AG09309 (cell line): ENCODE results near the gene RRP1.

Experiments used
- DNase-seq: peaks from one replicate; pipeline ENCODE4 v3.0.0-alpha.2; 2010; ENCODE audit warnings: low read depth
- H3K4me3 ChIP-seq: 2 replicates; pipeline ENCODE4 v1.5.1; 2011; ENCODE audit warnings: mild to moderate bottlenecking, low read depth, low read length, moderate library complexity; ENCODE audit not compliant: control insufficient read depth
- TF ChIP-seq, protein P1 (sequence below): IDR thresholded peaks from 2 replicates; pipeline ENCODE4 v1.5.1; 2011; ENCODE audit warnings: mild to moderate bottlenecking, low read depth, low read length, inconsistent platforms; ENCODE audit not compliant: insufficient read depth, control insufficient read depth; ENCODE audit errors: missing control alignments

Gene RRP1

DNA sequence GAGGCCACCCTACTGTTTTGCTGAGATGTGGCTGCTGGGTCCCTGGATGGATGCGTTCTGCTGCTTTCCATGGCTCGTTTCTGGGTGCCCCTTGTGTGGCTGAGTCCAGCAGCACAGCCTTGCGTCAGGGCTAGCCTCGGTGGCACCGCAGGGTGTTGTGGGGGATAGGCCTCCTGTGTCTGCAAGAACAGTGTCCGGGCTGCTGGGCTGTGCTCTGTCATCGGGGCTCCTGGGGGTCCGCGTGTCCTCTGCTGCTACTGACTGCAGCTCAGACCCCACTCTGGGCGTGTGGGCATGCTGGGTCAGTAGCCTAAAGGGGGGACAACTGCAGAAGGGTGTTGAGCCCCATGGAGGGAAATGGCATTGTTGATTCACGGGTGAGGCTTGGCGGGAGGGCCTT, 4.9 kb downstream of the RRP1 start:
- no peak for DNase-seq

GRCh38 chr21:43794857-43795256, 5.5 kb downstream of the RRP1 start:
- H3K4me3 ChIP-seq, result no peak overlapping the region
- DNase-seq, result no peak
- TF ChIP-seq, protein P1, sequence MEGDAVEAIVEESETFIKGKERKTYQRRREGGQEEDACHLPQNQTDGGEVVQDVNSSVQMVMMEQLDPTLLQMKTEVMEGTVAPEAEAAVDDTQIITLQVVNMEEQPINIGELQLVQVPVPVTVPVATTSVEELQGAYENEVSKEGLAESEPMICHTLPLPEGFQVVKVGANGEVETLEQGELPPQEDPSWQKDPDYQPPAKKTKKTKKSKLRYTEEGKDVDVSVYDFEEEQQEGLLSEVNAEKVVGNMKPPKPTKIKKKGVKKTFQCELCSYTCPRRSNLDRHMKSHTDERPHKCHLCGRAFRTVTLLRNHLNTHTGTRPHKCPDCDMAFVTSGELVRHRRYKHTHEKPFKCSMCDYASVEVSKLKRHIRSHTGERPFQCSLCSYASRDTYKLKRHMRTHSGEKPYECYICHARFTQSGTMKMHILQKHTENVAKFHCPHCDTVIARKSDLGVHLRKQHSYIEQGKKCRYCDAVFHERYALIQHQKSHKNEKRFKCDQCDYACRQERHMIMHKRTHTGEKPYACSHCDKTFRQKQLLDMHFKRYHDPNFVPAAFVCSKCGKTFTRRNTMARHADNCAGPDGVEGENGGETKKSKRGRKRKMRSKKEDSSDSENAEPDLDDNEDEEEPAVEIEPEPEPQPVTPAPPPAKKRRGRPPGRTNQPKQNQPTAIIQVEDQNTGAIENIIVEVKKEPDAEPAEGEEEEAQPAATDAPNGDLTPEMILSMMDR, result no peak

More for the DNA sequence above, 4.9 kb downstream of the RRP1 start:
- H3K4me3 ChIP-seq, result no peak overlapping the region
- TF ChIP-seq, protein P1, result no peak

GRCh38 chr21:43797415-43797814, 8.0 kb downstream of the RRP1 start:
- no peak for DNase-seq
- TF ChIP-seq, protein P1, result no peak

GRCh38 chr21:43797925-43798715, 8.7 kb downstream of the RRP1 start:
- no peak for DNase-seq
- TF ChIP-seq, protein P1, result no peak
- no peak overlapping the region for H3K4me3 ChIP-seq

More at GRCh38 chr21:43797415-43797814, 8.0 kb downstream of the RRP1 start:
- no peak overlapping the region for H3K4me3 ChIP-seq

DNA sequence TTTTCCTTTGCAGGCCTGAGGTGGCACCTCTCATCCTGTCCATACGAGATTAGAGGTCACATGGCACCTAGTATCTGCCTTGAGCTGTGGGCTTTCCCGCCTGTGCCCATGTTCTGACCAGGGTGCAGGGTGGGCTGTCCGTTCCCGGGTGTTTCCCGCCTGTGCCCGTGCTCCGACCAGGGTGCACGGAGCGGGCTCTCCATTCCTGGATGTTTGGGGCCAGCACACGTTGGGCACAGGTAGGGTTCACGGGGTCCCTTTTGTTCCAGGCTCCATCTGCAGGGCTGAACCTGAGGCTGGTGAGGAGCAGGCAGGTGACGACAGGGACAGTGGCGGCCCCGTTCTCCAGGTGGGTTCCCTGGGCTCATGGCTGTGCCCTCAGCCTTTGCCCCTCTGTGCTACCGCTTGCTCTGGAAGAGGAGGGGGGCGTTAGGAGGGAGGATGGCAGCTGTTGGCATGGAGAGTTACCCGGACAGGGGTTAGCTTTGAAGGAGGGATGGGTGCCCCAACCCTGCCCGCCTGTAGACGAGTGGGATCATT, 10.0 kb downstream of the RRP1 start:
- H3K4me3 ChIP-seq, result no peak overlapping the region
- DNase-seq, result no peak
- TF ChIP-seq, protein P1, result no peak

DNA sequence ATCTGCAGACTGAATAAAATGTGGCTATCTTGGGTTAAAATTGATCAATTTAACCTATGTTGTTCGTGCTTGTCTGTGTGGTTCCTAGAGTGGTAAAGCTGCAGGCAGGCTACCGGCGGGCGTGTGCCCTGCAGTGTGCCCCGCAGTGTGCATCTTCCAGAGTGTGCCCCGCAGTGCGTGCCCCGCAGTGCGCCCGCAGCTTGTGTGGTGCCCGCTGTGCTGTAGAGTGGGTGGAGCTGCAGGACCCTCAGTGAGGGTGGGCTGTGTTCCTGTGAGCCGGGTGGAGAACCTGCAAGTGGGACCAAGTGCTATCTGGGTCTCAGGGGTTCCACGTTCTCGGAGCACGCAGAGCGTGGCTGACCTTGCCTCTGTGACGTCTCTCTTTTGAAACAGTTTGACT, 10.7 kb downstream of the RRP1 start:
- DNase-seq, result no peak
- TF ChIP-seq, protein P1, result no peak
- H3K4me3 ChIP-seq, result no peak overlapping the region
